GM18519 (cell line): Measurements from ENCODE around the gene NLRP12.
"Not testable (repeated sequence)": the region's sequence is repeated elsewhere in the genome, so short reads cannot be mapped to it uniquely, and the experiment has no call there.

ENCODE experiments used
- ATAC-seq: cut with Tn5 transposase; IDR thresholded peaks from one replicate; pipeline ENCODE4 v1.9.1; 2021; ENCODE audit warnings: mild to moderate bottlenecking, moderate library complexity; ENCODE audit not compliant: unreplicated experiment, low FRiP score

Gene NLRP12

DNA sequence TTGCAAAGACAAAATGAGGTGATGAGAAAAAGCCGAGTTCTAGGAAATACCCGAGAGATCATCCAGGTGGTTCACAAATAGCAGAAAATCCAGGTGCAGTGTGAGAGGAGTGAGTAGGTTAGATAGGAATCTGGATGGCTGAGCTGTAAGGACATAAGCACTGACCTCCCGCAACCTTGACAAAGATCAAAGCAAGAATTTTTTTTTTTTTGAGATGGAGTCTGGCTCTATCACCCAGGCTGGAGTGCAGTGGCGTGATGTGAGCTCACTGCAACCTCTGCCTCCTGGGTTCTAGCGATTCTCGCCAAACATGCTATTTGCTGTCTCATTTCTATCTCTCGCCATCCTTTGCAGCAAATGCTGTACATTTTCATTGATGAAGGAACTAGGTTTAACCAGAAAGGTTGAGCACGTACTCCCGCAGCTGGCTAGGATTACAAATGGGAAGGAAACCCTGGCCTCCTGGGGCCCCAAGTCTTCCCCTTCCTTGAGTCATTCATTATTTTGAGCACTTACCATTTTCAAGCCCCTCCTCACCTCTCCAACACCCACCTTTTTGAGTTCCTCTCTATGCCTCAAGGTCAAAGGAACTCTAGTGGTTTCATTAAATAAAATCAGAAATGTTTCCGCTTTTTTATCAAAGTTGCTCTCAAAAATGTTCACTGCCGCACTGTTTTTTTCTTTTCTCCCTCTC is 38.8 kb downstream of the NLRP12 start:
- no peak for ATAC-seq

DNA sequence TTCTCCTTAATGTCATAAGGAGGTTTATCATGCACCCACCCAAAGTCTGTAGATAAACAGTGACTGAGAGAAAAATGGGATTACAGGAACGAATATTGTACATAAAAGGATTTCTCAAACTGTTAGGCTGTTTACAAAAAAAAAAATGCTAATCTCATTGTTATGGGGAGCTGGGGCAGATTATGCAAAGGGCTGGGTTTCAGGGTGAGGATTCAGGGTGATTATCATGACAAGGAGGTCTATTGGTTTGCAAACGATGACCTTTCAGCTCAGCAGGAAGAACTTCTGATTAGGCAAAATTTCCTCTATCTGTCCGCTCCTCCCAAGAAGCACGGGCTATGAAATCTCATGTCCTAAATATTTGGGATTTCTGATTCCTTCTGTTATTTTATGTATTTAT is 41.4 kb downstream of the NLRP12 start:
- no peak for ATAC-seq

DNA sequence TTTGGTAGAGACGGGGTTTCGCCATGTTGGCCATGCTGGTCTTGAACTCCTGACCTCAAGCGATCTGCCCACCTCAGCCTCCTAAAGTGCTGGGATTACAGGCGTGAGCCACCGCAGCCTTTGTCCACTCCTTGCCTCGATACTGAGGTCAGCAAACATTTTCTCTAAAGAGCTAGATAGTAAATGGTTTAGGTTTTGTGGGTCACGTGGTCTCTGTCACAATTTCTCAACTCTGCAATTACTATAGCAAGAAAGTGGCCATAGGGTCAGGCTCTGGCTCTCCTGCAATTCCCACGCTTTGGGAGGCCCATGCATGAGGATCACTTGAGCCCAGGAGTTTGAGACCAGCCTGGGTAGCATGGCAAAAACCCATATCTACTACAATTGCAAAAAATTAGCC is 42.8 kb downstream of the NLRP12 start:
- not testable (repeated sequence) for ATAC-seq

DNA sequence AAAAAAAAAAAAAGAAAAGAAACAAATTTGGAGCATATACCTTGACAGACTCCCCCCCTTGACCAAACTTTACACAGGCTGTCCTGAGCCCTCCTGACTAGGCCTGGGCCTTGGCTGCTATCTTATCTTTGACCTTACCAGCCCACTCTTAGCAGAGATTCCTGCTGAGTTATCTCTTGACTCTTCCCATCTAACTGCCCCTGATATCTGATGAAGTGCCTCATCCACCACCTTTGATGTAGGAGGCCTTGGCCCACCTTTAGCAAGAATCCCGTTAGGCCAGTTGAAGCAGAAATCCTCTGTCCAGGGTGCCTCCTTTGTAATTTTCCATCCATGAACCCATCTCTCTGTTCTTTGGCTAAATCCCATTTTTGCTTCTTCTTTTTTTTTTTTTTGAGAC is 43.6 kb downstream of the NLRP12 start:
- ATAC-seq, result no peak

DNA sequence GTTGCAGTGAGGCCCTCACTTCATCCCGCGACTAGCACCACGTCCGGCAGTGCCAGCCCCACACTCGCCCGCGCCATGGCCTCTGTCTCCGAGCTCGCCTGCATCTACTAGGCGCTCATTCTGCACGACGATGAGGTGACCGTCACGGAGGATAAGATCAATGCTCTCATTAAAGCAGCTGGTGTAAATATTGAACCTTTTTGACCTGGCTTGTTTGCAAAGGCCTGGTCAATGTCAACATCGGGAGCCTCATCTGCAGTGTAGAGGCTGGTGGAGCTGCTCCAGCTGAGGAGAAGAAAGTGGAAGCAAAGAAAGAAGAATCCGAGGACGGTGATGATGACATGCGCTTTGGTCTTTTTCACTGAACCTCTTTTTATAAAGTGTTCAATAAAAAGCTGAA is 48.6 kb downstream of the NLRP12 start:
- ATAC-seq, result no peak

DNA sequence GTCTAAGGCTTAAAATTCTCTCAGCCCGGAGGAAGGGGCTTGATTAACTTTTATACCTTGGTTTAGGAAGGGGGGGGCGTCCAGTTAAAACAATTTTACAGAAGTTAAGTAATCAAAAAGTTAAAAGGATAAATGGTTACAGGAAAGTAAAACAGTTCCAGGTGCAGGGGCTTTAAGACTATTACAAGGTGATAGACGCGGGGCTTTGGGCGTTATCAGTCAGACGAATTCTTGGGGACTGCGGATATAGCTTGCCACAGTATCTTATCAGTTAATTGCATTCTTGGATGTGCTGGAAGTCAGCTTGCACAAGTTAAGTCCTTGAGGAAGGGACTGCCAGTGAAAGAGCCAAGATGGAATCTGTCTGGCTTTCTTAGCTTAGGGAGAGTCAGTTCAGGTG is 49.6 kb downstream of the NLRP12 start:
- not testable (repeated sequence) for ATAC-seq

DNA sequence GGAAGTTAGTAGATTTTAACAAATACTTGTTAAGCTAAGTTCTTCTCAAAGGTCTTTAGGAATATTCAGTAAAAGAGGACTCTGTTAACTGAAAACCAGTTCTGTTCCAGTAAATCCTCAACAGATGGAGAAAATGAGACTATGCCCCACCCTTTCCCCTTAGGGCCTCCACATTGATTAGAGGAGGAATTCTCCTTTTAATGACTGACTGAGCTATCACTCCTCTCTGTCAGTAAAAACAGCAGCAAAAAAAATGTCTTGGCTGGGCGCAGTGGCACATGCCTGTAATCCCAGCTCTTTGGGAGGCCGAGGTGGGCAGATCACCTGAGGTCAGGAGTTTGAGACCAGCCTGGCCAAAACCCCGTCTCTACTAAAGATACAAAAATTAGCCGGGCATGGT is 50.1 kb downstream of the NLRP12 start:
- no peak for ATAC-seq

DNA sequence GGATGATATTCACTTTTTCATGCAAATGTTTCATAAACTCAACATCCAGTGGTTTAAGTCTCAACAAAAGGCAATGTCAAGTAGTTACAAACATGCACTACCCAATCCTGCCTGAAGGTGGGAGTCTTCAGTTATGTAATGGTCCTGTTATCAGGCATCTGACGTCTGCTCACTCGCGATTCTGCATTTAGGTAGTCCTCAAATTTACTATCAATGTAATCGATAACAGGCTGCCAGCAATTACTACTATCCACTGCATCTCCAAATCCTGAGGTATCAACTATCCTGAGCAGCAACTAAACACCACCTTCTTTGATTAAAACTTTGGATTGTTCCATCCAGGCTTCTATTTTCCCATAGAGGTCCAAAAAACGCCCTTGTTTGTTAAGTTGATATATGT is 51.2 kb downstream of the NLRP12 start:
- no peak for ATAC-seq

DNA sequence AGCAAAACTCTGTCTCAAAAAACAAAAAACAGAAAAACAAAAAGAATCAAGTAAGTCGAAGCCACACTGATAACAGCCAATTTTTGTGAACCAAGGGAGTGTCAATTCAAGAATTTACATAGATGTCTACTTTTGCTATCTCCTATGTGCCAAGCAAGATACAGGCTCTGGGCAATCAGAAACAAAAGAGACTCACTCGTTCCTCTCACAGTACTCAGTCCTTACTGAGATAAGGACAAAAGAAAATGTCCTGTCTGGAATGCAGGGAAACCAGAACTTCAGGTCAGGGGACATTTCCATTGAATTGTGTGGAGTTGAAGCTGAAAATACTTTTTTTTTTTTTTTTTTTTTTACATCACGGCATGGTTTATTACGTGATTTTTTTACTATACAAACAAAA is 53.0 kb downstream of the NLRP12 start:
- no peak for ATAC-seq

DNA sequence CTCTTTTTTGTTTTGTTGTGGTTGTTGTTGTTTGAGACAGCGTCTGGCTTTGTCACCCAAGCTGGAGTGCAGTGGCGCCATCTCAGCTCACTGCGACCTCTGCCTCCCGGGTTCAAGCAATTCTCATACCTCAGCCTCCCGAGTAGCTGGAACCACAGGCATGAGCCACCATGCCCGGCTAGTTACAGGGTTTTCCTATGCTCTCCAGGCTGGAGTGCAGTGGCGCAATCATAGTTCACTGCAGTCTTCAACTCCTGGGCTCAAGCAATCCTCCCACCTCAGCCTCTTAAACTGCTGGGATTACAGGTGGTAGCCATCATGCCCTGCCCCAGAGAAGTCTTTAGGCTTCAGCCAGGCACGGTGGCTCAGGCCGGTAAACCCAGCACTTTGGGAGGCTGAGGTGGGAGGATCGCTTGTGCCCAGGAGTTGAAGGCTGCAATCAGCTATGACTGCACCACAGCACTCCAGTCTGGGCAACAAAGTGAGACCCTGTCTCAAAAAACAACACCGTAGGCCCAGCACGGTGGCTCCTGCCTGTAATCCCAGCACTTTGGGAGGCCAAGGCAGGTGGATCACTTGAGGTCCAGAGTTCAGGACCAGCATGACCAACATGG is 54.3 kb downstream of the NLRP12 start:
- not testable (repeated sequence) for ATAC-seq

DNA sequence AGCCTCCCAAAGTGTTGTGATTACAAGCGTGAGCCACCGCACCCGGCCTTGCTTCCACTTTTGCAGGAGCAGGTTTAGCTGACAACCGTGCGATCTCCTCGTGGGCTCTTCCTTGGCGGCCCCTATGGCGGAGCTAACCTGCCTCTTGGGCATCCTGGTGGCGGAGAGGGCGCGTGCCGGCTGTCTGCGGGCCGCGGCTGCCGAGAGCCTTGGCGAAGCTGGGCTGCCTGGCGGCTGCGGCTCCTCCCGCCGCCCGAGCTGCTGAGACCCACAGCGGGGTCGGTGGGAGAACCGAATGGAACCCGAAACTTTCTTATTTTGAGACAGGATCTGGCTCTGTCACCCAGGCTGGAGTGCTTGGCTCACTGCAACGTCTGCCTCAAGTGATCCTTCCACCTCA is 55.7 kb downstream of the NLRP12 start:
- ATAC-seq, result no peak

DNA sequence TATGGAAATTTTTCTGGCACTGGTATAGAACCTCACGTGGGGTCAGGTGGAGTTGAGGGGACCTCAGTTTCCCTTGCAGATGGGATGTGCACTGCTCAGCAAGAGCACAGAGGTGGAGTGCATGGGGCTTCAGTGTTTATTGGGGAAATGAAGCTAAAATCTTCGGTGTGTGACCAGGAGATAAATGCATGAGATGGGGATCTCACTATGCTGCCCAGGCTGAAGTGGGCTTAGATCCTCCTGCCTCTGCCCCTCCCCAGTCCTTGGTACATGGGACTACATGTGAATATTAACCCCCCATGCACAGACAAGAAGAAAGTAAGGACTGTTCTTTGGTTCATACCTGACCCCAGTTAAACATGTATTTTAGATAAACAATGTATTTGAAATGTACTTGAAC is 65.1 kb downstream of the NLRP12 start:
- ATAC-seq, result not testable (repeated sequence)
